Sigmoid colon (tissue), 4 donors: Measurements from ENCODE around the gene FLOT2.

Experiments used
- POLR2A ChIP-seq, 2 donors: fragments of 450-650 bp; IDR thresholded peaks; one replicate each; pipeline ENCODE4 v1.6.1; 2016; ENCODE audit warnings: antibody characterized with exemption in 2 of 2, mild to moderate bottlenecking in 2 of 2, moderate library complexity in 2 of 2
- POLR2AphosphoS5 ChIP-seq, 4 donors: sonication (generic); formaldehyde crosslinking; IDR thresholded peaks; one replicate each; pipeline ENCODE4 v1.6.1; 2017; ENCODE audit warnings: antibody characterized with exemption in 4 of 4
- TF ChIP-seq, protein P1 (sequence below), 4 experiments: fragments of 450-650 bp in 3 of 4; fragments of 200-600 bp in 1 of 4; IDR thresholded peaks; one replicate each; pipeline ENCODE4 v1.5.1; 2016 to 2019; ENCODE audit warnings: antibody characterized with exemption in 4 of 4, mild to moderate bottlenecking in 3 of 4, moderate library complexity in 2 of 4

DNA sequence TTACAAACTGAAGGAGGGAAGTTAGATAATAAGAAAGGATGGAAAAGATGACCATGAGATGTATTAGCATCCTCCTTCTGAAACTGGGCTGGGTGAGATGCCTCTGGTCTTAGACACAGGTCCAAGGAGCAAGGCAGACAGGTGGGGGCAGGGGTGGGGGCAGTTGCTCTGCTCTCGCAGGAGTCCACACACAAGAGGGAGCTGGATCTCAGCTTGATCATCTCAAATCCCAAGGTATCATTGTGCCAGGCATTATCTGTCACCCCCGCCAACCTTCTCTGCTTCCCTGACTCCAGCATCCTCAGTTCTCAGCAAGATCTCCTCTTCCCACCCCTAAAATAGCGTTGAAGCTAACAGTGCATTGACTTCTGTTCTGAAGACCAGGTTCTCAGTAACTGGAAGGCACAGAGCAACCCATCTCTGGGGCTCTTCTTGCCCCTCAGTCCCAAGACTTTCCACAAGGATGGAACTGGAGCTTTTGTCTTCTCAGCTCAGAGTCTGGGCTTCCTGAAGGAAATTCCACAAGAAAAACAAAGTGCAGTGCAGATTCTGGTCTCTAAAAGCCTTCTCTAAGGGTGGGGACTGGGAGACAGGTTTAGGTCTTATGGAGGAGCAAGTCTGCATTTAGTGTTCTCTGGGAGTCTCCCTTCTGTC is 1.6 kb downstream of the FLOT2 start:
- TF ChIP-seq, protein P1, sequence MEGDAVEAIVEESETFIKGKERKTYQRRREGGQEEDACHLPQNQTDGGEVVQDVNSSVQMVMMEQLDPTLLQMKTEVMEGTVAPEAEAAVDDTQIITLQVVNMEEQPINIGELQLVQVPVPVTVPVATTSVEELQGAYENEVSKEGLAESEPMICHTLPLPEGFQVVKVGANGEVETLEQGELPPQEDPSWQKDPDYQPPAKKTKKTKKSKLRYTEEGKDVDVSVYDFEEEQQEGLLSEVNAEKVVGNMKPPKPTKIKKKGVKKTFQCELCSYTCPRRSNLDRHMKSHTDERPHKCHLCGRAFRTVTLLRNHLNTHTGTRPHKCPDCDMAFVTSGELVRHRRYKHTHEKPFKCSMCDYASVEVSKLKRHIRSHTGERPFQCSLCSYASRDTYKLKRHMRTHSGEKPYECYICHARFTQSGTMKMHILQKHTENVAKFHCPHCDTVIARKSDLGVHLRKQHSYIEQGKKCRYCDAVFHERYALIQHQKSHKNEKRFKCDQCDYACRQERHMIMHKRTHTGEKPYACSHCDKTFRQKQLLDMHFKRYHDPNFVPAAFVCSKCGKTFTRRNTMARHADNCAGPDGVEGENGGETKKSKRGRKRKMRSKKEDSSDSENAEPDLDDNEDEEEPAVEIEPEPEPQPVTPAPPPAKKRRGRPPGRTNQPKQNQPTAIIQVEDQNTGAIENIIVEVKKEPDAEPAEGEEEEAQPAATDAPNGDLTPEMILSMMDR (IDR thresholded peaks at IDR 0.05): no peak
- no peak for TF ChIP-seq POLR2A (IDR thresholded peaks at IDR 0.05)
- no peak for TF ChIP-seq POLR2AphosphoS5 (IDR thresholded peaks at IDR 0.05)
